Brain microvascular endothelial cell (primary cell): ENCODE results near the gene LTBP1.

Source experiments
- DNase-seq: peaks from one replicate; pipeline ENCODE4 v3.0.0-alpha.2; 2020
- H3K27ac ChIP-seq: fragments of 250-450 bp; sonication (Bioruptor Pico); 2 replicates; pipeline ENCODE4 v1.5.1; 2020; ENCODE audit warnings: mild to moderate bottlenecking, moderate library complexity
- H3K27me3 ChIP-seq: fragments of 250-450 bp; sonication (Bioruptor Pico); replicated peaks from 2 replicates; pipeline ENCODE4 v1.5.1; 2020; ENCODE audit warnings: mild to moderate bottlenecking
- H3K36me3 ChIP-seq: fragments of 250-450 bp; sonication (Bioruptor Pico); replicated peaks from 2 replicates; pipeline ENCODE4 v1.5.1; 2020; ENCODE audit warnings: mild to moderate bottlenecking
- H3K4me3 ChIP-seq: 2 replicates; pipeline ENCODE4 v1.5.1; 2011; ENCODE audit warnings: low read depth, mild to moderate bottlenecking, control low read depth, low read length, moderate library complexity
- in situ Hi-C: cut with HindIII; loops from 2 replicates; pipeline ENCODE4 v1.10.0; 2017; ENCODE audit warnings: low sequenced_read_pairs, low pct_ligation_motif_present
- TF ChIP-seq, protein P1 (sequence below): IDR thresholded peaks from 2 replicates; pipeline ENCODE4 v1.5.1; 2011; ENCODE audit warnings: low read depth, mild to moderate bottlenecking, moderate library complexity, low read length, control low read depth, inconsistent platforms; ENCODE audit errors: missing control alignments

Gene LTBP1

GRCh38 chr2:33433279-33434235 lies 486.8 kb downstream of the LTBP1 start:
- H3K27me3 ChIP-seq, result no peaks in the 10 kb centered on the region
- H3K36me3 ChIP-seq, result no peaks in the 10 kb centered on the region
- no peak overlapping the region for H3K27ac ChIP-seq
- in situ Hi-C loops, result no loop called here
- no peak overlapping the region for H3K4me3 ChIP-seq
- DNase-seq, result no peak
- TF ChIP-seq, protein P1, sequence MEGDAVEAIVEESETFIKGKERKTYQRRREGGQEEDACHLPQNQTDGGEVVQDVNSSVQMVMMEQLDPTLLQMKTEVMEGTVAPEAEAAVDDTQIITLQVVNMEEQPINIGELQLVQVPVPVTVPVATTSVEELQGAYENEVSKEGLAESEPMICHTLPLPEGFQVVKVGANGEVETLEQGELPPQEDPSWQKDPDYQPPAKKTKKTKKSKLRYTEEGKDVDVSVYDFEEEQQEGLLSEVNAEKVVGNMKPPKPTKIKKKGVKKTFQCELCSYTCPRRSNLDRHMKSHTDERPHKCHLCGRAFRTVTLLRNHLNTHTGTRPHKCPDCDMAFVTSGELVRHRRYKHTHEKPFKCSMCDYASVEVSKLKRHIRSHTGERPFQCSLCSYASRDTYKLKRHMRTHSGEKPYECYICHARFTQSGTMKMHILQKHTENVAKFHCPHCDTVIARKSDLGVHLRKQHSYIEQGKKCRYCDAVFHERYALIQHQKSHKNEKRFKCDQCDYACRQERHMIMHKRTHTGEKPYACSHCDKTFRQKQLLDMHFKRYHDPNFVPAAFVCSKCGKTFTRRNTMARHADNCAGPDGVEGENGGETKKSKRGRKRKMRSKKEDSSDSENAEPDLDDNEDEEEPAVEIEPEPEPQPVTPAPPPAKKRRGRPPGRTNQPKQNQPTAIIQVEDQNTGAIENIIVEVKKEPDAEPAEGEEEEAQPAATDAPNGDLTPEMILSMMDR, result no peak

- Histone ChIP-seq H3K4me3 (no peak overlapping the region), H3K27me3 (no peaks in the 10 kb centered on the region), H3K27ac (no peak overlapping the region), H3K36me3 (no peaks in the 10 kb centered on the region)
- in situ Hi-C loops, result no loop called here
- TF ChIP-seq, protein P1, result no peak
- no peak for DNase-seq
These were observed 488.8 kb downstream of the LTBP1 start for GRCh38 chr2:33435518-33435917.

GRCh38 chr2:33436083-33436482 lies 489.3 kb downstream of the LTBP1 start:
- no peaks in the 10 kb centered on the region for H3K27me3 ChIP-seq
- no peaks in the 10 kb centered on the region for H3K36me3 ChIP-seq
- H3K27ac ChIP-seq, result no peak overlapping the region
- DNase-seq, result no peak
- in situ Hi-C loops, result no loop called here
- no peak overlapping the region for H3K4me3 ChIP-seq
- TF ChIP-seq, protein P1, result no peak

- in situ Hi-C loops, result no loop called here
These were observed 490.5 kb downstream of the LTBP1 start for GRCh38 chr2:33437297-33437696.

DNA sequence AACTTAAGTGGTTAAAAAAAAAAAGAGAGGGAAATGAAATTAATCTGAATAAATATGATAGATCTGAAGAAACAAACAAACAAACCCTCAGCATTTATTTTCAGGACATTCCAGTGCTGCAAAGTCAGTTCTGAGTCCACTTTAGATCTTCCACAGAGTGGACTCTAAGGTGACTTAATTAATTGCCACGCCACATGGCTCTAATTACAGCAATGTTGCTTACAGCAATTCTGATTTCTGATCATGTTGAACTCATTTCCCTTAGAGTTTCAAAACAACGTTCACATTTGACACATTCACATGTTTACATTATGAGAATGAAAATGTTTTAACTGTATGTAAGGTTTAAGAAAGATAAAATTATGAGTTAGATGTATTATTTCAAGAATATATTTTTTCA lies 491.1 kb downstream of the LTBP1 start:
- DNase-seq, result no peak
- Histone ChIP-seq H3K27me3 (no peaks in the 10 kb centered on the region), H3K36me3 (no peaks in the 10 kb centered on the region), H3K4me3 (no peak overlapping the region), H3K27ac (no peak overlapping the region)
- in situ Hi-C loops, result no loop called here
- TF ChIP-seq, protein P1, result no peak

More at GRCh38 chr2:33437297-33437696, 490.5 kb downstream of the LTBP1 start:
- TF ChIP-seq, protein P1, result no peak
- Histone ChIP-seq H3K27ac (no peak overlapping the region), H3K36me3 (no peaks in the 10 kb centered on the region), H3K4me3 (no peak overlapping the region), H3K27me3 (no peaks in the 10 kb centered on the region)
- DNase-seq, result peak; percentile 59
